Limb (tissue), 2 donors: ENCODE measurements around the gene NOP14.
"Not testable (repeated sequence)": the region's sequence is repeated elsewhere in the genome, so short reads cannot be mapped to it uniquely, and the experiment has no call there.

ENCODE experiments used
- DNase-seq, 2 donors: peaks; one replicate each; pipeline ENCODE4 v3.0.0-alpha.2; 2016; ENCODE audit errors: extremely low spot score in 2 of 2

Gene NOP14

DNA sequence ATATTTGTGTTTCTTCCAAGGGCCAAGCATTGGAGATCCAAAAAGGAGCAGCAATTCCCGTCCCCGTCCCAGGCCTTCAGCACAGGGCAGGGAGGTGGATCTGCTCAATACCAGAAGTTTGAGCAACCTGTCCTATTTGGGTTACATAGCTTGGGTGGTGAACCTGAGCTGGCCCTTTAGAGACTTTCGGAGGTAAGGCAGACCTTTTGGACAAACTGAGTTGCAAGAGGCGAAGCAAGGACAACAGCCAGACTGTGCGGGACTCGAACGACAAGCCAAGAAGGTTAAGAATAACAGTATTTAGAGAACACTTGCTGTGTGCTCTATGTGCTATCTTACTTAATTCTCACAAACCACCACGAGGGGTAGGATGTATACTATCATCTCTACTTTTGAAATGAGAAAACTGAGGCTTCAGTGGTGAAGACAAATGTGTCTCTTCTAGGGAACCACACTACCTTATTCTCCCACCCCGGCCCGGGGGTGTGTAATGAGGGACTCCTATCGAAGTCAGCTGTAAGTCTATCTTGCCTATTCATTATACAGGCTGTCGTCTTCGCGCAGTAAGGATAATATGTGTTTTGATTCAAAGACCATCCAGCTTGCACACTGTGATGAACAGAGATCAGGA lies 1.3 kb downstream of the NOP14 start:
- DNase-seq, result no peak

DNA sequence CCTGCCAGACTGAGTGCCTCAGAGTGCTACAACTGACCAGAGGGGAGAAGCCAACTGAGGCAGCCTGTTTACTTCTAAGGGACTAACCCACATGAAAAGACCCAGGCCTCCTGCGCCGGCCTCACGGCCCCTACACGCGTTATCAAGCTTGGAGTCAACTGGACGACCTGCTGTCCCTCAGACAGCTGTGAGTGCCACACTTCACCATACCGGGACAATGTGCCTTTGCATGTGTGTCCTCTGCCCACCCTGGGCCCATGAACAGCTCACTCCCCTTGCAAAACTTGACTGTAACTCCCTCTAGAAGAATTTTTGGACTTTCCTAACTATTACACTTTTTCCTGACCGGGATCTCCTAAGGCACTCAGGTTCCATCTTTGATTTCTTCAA lies 1.8 kb downstream of the NOP14 start:
- DNase-seq, result no peak

DNA sequence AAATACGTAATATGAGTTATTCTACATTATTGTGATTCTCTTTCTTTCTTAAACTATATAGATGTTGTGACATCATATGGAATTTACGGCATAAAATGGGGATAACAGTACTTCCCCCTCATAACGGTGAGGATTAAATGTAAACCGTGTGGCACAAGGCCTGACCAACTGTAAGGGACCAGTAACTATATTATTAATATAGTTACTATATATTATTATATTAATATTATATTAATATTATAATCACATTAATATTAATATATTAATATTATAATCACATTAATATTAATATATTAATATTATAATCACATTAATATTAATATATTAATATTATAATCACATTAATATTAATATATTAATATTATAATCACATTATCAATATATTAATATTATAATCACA lies 2.8 kb downstream of the NOP14 start:
- DNase-seq, result not testable (repeated sequence)

DNA sequence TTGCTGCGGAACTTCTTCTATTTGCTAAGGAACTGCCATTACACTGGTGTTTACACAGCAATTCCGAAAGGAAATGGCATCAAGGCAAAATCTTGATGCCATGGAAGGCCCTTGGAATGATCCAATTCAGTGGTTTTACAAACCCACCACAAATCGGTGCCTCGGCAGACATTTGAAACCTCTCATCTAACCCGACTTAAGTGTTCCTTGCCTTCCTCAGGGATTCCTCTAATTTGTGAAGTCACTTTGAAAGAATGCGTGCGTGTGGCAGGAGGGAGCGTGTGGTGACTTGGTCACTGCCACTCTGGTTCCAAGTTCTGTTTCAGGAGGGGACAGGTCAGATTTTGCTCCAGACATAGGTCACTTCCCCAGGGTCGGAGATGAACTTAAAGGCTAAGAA lies 4.8 kb downstream of the NOP14 start:
- DNase-seq, result no peak

- DNase-seq, result not testable (repeated sequence)
Observed at GRCh38 chr4:2955186-2956044, 7.8 kb downstream of the NOP14 start.

GRCh38 chr4:2954358-2955185 lies 8.6 kb downstream of the NOP14 start:
- no peak for DNase-seq

DNA sequence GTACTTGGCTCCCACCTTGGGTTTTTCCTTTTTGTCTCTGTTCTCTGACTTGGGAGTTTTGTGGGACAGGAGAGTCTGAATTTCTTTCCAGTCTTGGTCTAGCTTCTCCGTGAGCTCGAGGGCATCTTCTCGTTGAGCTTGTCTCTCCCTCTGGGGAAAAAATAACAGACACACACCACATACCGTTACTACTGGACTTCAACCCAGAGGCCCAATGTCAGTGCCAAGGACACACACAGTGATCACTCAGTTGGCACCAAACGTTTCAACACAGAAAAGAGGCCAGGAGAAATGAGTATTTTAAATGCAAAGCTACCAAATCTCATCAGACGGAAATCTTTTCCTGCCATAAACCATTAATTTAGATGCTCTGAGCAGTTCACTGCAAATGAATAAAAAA lies 9.7 kb downstream of the NOP14 start:
- DNase-seq, result no peak

- DNase-seq, result no peak
Observed at GRCh38 chr4:2950221-2950989, 12.8 kb downstream of the NOP14 start.

- DNase-seq, result no peak
Observed at GRCh38 chr4:2949782-2950125, 13.5 kb downstream of the NOP14 start.

DNA sequence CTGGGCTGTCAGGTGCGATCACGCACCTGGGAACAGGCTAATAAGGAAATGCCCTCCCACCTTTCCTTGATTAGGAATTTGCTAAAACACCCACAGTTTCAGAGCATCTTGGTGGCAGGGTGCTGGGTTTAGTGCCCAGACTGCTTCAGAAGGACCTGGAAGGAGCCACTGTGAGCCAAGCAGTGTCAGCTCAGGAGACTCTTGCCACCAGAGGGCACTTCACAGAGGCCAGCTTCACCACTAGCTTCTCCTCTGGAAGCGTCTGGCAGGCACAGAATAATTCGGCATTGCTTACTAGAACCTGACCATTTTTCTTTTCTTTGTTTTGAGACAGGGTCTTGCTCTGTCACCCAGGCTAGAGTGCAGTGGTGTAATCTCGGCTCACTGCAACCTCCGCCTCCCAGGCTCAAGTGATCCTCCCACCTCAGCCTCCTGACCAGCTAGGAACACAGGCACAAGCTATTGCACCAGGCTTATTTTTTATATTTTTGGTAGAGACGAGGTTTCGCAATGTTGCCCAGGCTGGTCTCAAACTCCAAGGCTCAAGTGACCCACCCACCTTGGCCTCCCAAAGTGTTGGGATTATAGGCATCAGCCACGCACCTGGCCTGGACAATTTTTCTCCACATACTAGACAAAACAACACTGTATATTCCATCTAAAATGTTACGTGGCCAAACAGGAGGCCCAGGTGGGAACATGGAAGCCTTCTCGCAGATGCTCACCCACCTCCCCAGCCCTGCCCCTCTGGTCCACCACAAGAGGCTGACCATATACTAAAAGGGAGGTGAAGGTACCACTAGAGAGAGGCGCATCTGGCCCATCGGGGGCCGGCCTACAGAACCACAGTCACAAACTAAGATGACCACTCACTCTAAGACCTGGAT lies 14.1 kb downstream of the NOP14 start:
- DNase-seq, result peak in 1 of 2 donors; percentile 26

DNA sequence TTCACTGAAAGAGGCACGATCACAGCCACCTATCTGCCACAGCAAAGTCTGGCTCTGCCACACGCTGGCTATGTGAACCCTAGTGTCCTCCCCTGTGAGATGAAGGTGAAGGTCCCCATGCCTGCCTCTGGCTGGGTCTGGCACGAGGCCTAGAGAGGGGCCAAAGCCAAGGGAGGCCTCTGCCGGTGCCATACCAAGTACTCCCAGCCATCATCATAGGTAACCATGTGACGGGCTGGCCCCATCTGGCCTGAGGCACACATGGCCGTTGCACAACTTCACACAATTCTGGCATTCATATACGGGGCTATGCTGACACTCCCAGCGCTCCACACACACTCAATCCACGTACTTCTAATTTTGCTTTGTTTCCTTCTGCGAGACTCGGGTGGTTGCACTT lies 15.3 kb downstream of the NOP14 start:
- no peak for DNase-seq

DNA sequence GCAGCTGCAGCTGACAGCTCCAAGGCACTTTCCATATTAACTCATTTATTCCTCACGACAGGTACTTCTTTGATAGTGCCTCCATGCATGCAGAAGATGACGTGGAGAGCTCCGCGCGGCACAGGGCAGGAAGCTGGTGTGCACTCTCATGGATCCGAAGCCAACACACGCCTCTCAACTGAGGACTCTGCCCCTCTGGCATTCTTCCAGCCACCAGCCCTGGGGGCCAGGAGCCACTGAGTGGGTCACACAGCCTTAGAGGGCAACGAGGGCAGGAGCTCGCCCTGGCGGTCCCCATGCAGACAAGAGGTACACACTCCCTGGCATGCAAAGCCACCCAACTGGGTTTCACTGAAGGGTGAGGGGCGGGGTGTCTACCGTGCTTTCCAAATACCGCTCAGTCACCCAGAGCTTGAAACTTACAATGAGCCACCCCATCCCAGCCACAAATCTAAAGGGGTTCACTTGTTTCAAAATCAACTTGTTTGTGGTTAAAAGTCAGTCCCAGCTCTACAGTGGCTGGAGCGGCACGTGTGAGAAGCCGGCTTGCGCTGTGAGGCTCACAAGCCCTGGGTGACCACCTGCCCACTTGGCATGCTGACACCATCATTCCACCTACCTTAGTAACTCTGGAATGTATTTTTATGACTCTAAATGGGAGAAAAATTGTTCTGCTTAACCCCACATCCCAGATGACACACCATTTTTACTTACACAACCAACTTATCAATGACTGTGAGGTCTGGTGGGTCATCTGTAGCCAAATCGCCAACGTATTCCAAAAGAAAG lies 16.2 kb downstream of the NOP14 start:
- DNase-seq, result no peak

DNA sequence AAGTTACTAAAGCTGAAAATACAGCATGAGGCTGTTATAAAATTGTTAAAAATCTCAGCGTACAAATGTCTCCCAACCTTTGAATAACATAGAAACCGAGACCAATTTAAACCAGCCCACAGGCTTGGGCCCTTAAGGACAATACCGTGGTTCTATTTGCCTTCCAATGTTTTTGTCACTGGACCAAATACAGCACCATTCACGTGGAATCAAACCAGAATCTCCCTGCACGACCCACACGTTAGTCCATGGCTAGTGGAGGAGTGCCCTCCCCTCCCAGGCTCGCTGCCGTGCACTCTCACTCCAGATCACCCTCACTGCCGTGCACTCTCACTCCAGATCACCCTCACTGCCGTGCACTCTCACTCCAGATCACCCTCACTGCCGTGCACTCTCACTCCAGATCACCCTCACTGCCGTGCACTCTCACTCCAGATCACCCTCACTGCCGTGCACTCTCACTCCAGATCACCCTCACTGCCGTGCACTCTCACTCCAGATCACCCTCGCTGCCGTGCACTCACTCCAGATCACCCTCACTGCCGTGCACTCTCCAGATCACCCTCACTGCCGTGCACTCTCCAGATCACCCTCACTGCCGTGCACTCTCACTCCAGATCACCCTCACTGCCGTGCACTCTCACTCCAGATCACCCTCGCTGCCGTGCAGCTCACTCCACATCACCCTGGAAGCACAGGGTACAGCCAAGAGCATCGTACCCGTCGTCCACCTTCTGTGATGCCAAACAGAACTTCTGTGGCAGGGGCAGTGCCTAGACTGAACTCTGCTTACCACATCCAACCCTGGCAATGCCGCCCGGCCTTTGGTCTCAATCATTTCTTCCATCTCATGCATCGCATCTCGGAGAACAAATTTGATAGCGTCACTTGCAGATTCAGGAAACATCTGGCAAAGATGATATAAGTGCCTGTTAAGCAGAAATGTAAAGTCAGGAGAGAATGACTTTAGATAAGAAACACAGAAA lies 17.3 kb downstream of the NOP14 start:
- not testable (repeated sequence) for DNase-seq

DNA sequence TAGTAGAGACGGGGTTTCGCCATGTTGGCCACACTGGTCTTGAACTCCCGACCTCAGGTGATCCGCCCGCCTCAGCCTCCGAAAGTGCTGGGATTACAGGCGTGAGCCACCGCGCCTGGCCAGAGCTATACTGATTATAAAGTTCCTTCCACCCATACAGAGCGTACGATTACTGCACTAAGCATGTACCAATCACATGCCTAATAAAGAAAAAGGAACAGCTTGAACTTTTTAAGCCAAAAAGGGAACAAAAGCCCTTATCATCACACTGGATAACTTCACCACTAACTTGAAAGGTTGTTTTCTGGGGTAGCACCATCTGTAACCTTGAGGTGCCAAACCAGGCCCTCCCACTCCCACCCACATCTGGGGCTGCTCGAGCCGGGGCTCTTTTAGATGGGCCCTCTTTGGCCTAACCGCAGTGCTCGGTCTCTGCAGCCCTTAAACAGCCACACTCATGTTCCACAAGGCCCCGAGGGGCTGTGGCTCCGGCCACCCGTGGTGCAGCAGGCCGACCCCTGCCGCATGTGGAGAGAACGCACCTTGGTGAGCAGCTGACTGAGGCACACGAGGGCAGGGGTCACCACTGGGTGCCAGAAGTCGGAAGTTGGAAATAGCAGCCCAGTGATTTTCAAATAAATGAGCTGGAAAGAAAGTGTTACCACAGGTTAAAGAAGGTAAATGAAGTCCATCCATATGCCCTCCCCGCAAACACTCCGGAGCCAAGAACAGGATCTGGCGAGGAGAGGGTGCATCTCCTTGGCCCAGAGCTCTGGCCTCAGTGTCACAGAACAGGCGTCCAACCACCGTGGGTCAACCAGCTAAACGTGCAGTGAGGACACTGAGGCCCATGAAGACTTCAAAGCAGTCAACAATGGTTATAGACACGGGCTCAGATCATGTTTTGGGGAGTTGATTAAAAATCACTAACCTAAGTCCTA lies 18.4 kb downstream of the NOP14 start:
- DNase-seq, result no peak

- DNase-seq, result no peak
Observed at GRCh38 chr4:2944091-2944482, 19.1 kb downstream of the NOP14 start.

DNA sequence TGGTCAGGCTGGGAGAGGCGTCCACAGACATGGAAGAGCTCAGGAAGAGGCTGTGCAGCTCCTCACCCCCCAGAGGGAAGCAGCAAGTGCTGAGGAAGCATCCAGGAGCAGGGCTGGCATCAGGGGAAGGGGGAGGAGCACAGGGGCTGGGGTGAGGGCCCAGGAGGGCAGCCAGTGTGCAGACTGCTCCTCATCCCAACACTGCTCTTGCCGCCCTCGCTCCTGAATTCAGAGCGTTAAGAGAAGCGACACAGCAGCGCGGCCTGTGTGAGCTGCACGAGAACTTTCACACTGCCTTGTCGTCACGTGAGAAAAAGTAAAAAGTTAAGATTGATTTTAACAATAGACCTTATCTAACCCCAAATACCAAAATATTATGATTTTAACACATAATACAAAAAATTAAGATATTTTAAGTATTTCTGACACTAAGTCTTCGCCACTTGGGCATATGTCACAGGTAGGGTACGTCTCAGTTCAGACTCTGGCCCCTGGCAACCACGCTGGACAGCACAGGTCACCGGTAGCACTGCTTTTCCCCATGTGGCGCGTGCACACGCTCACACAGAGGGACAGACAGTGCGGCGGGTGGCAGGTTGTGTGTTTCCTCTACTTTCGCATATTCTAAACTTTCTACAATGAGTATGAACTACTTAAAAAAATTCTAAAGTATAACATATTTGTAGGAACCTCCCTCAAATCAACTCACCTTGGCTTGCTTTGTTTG lies 19.7 kb downstream of the NOP14 start:
- DNase-seq, result no peak
